Measurements from ENCODE around the gene ARHGEF33.

DNA sequence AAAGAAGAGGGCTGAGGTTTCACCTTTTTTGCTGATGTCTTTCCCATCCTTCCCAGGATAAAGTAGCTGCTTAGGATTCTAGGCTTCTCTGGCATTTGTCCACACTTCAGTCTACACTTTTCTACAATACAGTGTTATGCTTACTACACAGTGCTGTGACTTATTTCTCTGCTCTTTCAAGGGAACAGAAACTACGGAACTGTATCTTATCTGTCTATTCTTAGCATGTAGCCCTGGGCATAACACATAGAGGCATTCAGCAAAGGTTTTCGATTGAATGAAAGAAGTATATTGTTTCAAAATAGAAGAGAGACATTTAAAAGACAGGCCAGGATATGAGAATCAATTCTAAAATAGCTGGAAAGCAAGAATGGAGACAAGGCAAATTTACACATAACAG, 110.9 kb downstream of the ARHGEF33 start:
- TF ChIP-seq, protein P1, sequence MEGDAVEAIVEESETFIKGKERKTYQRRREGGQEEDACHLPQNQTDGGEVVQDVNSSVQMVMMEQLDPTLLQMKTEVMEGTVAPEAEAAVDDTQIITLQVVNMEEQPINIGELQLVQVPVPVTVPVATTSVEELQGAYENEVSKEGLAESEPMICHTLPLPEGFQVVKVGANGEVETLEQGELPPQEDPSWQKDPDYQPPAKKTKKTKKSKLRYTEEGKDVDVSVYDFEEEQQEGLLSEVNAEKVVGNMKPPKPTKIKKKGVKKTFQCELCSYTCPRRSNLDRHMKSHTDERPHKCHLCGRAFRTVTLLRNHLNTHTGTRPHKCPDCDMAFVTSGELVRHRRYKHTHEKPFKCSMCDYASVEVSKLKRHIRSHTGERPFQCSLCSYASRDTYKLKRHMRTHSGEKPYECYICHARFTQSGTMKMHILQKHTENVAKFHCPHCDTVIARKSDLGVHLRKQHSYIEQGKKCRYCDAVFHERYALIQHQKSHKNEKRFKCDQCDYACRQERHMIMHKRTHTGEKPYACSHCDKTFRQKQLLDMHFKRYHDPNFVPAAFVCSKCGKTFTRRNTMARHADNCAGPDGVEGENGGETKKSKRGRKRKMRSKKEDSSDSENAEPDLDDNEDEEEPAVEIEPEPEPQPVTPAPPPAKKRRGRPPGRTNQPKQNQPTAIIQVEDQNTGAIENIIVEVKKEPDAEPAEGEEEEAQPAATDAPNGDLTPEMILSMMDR (IDR thresholded peaks at IDR 0.05; ENCODE audit: insufficient read depth, low read length), result no peak
- TF ChIP-seq POLR2AphosphoS5 (IDR thresholded peaks at IDR 0.05; ENCODE audit: low read depth), result no peak

Measured in HL-60 (cell line).